Gastroesophageal sphincter (tissue), 4 donors: ENCODE measurements around the gene TBKBP1. TPM values are rescaled to one million over a fixed set of nuclear protein-coding genes. Genes with fewer than 3 reads are reported as not detected.
A peak's percentile ranks its signal among the peaks of the same experiment; 100 is the strongest.

Experiments used
- ATAC-seq: fragments of 150-250 bp; one replicate; pipeline ENCODE4 v1.9.1; 2016; ENCODE audit warnings: mild to moderate bottlenecking, moderate library complexity
- H3K27ac ChIP-seq, 4 donors: fragments of 200-600 bp; sonication (generic) in 3 of 4; 1 replicate in 3 of 4; 2 replicates in 1 of 4; pipeline ENCODE4 v1.5.1; 2016 to 2019
- H3K27me3 ChIP-seq: fragments of 200-600 bp; sonication (generic); one replicate; pipeline ENCODE4 v1.5.1; 2019
- H3K36me3 ChIP-seq, 2 donors: fragments of 200-600 bp; sonication (generic); one replicate each; pipeline ENCODE4 v1.5.1; 2019; ENCODE audit warnings: control low read depth in 1 of 2
- H3K4me1 ChIP-seq, 3 donors: fragments of 200-600 bp; sonication (generic); 1 replicate in 2 of 3; 2 replicates in 1 of 3; pipeline ENCODE4 v1.5.1; 2016 to 2019; ENCODE audit warnings: control low read depth in 2 of 3
- H3K4me3 ChIP-seq, 2 donors: fragments of 200-600 bp; sonication (generic); one replicate each; pipeline ENCODE4 v1.5.1; 2019; ENCODE audit warnings: mild to moderate bottlenecking in 1 of 2, moderate library complexity in 1 of 2
- H3K9me3 ChIP-seq, 3 donors: fragments of 200-600 bp; sonication (generic); one replicate each; pipeline ENCODE4 v1.5.1; 2017 to 2019; ENCODE audit warnings: control low read depth in 2 of 3
- CTCF ChIP-seq, 4 experiments: fragments of 200-600 bp in 2 of 4; fragments of 450-650 bp in 2 of 4; sonication (generic) in 1 of 4; IDR thresholded peaks; one replicate each; pipeline ENCODE4 v1.5.1; 2017 to 2019; ENCODE audit warnings: antibody characterized with exemption in 4 of 4, mild to moderate bottlenecking in 2 of 4, moderate library complexity in 2 of 4
- EP300 ChIP-seq: sonication (generic); formaldehyde crosslinking; IDR thresholded peaks from one replicate; pipeline ENCODE4 v1.6.1; 2017; ENCODE audit warnings: antibody characterized with exemption, mild to moderate bottlenecking
- POLR2A ChIP-seq, 2 donors: fragments of 450-650 bp; IDR thresholded peaks; one replicate each; pipeline ENCODE4 v1.6.1; 2017; ENCODE audit warnings: antibody characterized with exemption in 2 of 2, mild to moderate bottlenecking in 2 of 2, moderate library complexity in 1 of 2
- POLR2AphosphoS5 ChIP-seq: sonication (generic); formaldehyde crosslinking; IDR thresholded peaks from one replicate; pipeline ENCODE4 v1.6.1; 2017; ENCODE audit warnings: antibody characterized with exemption
- WGBS, 2 donors: methylation state at CpG; one replicate each; pipeline ENCODE4 v1.1.5; 2018; ENCODE audit warnings: low coverage in 1 of 2; 5-methylcytosine and 5-hydroxymethylcytosine counted together
- total RNA-seq, 4 donors: library from RNA; depleted of rRNA; stranded (reverse); fragments of >200 nt; gene quantifications; one replicate each; pipeline ENCODE4 v1.1.0, GENCODE V29; 2016

Gene TBKBP1
- total RNA-seq, 4 donors from 2014 or later = 13.9 to 25.1 (median 18.0) TPM

DNA sequence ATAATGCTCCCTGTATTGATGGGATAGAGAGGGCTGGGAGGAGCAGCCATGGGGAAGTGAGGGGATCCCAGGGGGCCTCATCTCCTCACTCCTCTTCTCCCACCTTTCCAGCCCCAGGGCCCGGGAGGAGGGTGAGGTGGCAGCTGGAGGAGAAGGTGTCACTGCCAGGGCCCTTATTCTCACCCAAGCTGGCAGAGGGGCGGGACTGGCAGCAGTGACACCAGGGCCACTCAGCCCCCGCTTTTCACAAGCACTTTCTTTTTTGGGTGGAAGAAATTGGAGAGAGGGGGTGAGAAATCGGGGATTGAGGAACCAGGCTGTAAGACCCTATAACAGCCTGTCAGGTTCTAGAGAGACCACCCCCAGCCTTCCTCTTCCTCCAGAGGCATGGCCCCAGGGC, 36.7 kb downstream of the TBKBP1 start:
- peaks cover 95% of the 10 kb centered on the region for H3K27me3 ChIP-seq
- no peak for ATAC-seq
- no peaks in the 10 kb centered on the region for H3K9me3 ChIP-seq
- no peak overlapping the region for H3K27ac ChIP-seq
- no peaks in the 10 kb centered on the region for H3K36me3 ChIP-seq
- TF ChIP-seq POLR2A (IDR thresholded peaks at IDR 0.05) (no peak), EP300 (no peak), CTCF (IDR thresholded peaks at IDR 0.05) (no peak), POLR2AphosphoS5 (no peak)
- H3K4me1 ChIP-seq = peaks cover 0 to 18% (median 10%) of the 10 kb centered on the region in 3 donors
- H3K4me3 ChIP-seq = no peak overlapping the region
- no CpG with 5 or more reads among the region's 4 CpGs for WGBS, 2 donors

GRCh38 chr17:47731396-47731795, 37.4 kb downstream of the TBKBP1 start:
- Histone ChIP-seq H3K27me3 (peaks cover 94% of the 10 kb centered on the region), H3K27ac (no peak overlapping the region), H3K4me3 (no peak overlapping the region), H3K9me3 (no peaks in the 10 kb centered on the region), H3K4me1 (peaks cover 0 to 18% (median 10%) of the 10 kb centered on the region in 3 donors), H3K36me3 (no peaks in the 10 kb centered on the region)
- WGBS, 2 donors = 60% methylated on average over 1 of the region's 2 CpGs; no CpG with 5 or more reads in 1 of the 2 donors
- TF ChIP-seq POLR2A (IDR thresholded peaks at IDR 0.05) (no peak), POLR2AphosphoS5 (no peak), CTCF (IDR thresholded peaks at IDR 0.05) (no peak), EP300 (no peak)
- no peak for ATAC-seq

GRCh38 chr17:47732399-47733046, 38.6 kb downstream of the TBKBP1 start:
- 100% methylated on average over 1 of the region's 12 CpGs; no CpG with 5 or more reads in 1 of the 2 donors for WGBS, 2 donors
- no peaks in the 10 kb centered on the region for H3K36me3 ChIP-seq
- peak overlapping the region in 1 of 2 donors; percentile 52 for H3K4me3 ChIP-seq
- H3K9me3 ChIP-seq = no peaks in the 10 kb centered on the region
- H3K27me3 ChIP-seq = peaks cover 94% of the 10 kb centered on the region
- ATAC-seq = no peak
- H3K27ac ChIP-seq = no peak overlapping the region
- peaks cover 0 to 18% (median 10%) of the 10 kb centered on the region in 3 donors for H3K4me1 ChIP-seq
- TF ChIP-seq POLR2AphosphoS5 (no peak), EP300 (no peak), CTCF (IDR thresholded peaks at IDR 0.05) (no peak), POLR2A (IDR thresholded peaks at IDR 0.05) (no peak)

- Histone ChIP-seq H3K9me3 (no peaks in the 10 kb centered on the region), H3K4me1 (peaks cover 0 to 18% (median 10%) of the 10 kb centered on the region in 3 donors), H3K27ac (peak within 1 kb of the TSS in 1 of 4 donors; percentile 49), H3K36me3 (no peaks in the 10 kb centered on the region), H3K27me3 (peaks cover 88% of the 10 kb centered on the region), H3K4me3 (peak within 1 kb of the TSS; percentile 5 to 52)
- peak; percentile 37 for ATAC-seq
- TF ChIP-seq POLR2A (IDR thresholded peaks at IDR 0.05) (no peak), CTCF (IDR thresholded peaks at IDR 0.05) (no peak), EP300 (no peak), POLR2AphosphoS5 (no peak)
- 0 to 1% methylated on average over 1 to 15 of the region's 73 CpGs for WGBS, 2 donors
These were observed 39.2 kb downstream of the TBKBP1 start, which contains the start of gene TBX21 for GRCh38 chr17:47733047-47733673. TBX21 (plus strand) TSS chr17:47733236; CDS start chr17:47733455, 219 bp downstream.
